PC-3 (cell line): ENCODE measurements around the gene GLYAT. TPM values are rescaled to one million over a fixed set of nuclear protein-coding genes. Genes with fewer than 3 reads are reported as not detected.
A peak's percentile ranks its signal among the peaks of the same experiment; 100 is the strongest.

Source experiments
- ATAC-seq: fragments of 200-7000 bp; cut with Tn5 transposase; 2 replicates; pipeline ENCODE4 v1.9.1; 2020; ENCODE audit warnings: mild to moderate bottlenecking, moderate library complexity
- BruUV-seq: library from RNA; stranded (reverse); fragments of 400-500 nt; replicated peaks from 2 replicates; lab custom pipeline; 2021; lab: Mats Ljungman, UMichigan
- CTCF ChIA-PET: fragments of 300-600 bp; sonication (Branson Sonifier 250); formaldehyde crosslinking; loops from one replicate; lab custom pipeline; 2022; ENCODE audit warnings: antibody characterized with exemption; lab: Charles Lee
- POLR2A ChIA-PET: fragments of 300-600 bp; sonication (Branson Sonifier 250); formaldehyde crosslinking; loops from one replicate; lab custom pipeline; 2022; ENCODE audit warnings: antibody characterized with exemption; ENCODE audit not compliant: unreplicated experiment; lab: Charles Lee
- DNase-seq: peaks from one replicate; pipeline ENCODE4 v3.0.0-alpha.2; 2015
- H2AFZ ChIP-seq: fragments of 300-600 bp; sonication (generic); 2 replicates; pipeline ENCODE4 v1.6.0; 2016; ENCODE audit warnings: antibody characterized with exemption, low read length
- H3F3A ChIP-seq: fragments of 300-600 bp; sonication (generic); one replicate; pipeline ENCODE4 v1.6.0; 2017; ENCODE audit warnings: antibody characterized with exemption, low read length, control low read depth, mild to moderate bottlenecking; ENCODE audit not compliant: unreplicated experiment
- H3K27ac ChIP-seq: fragments of 300-600 bp; sonication (generic); 2 replicates; pipeline ENCODE4 v1.5.1; 2016; ENCODE audit warnings: mild to moderate bottlenecking, low read length
- H3K27me3 ChIP-seq: fragments of 300-600 bp; sonication (generic); 2 replicates; pipeline ENCODE4 v1.6.1; 2016; ENCODE audit warnings: low read length, mixed read lengths
- H3K36me3 ChIP-seq: fragments of 300-600 bp; sonication (generic); 2 replicates; pipeline ENCODE4 v1.6.1; 2016; ENCODE audit warnings: low read depth, mixed run types, low read length, mixed read lengths
- H3K4me1 ChIP-seq: fragments of 300-600 bp; sonication (generic); 2 replicates; pipeline ENCODE4 v1.5.1; 2016; ENCODE audit warnings: low read length; ENCODE audit not compliant: insufficient read depth
- H3K4me2 ChIP-seq: fragments of 300-600 bp; sonication (generic); 2 replicates; pipeline ENCODE4 v1.6.0; 2016; ENCODE audit warnings: low read length
- H3K4me3 ChIP-seq: fragments of 300-600 bp; sonication (generic); 2 replicates; pipeline ENCODE4 v1.5.1; 2016; ENCODE audit warnings: mild to moderate bottlenecking, low read length, mixed read lengths
- H3K79me2 ChIP-seq: fragments of 300-600 bp; sonication (generic); 2 replicates; pipeline ENCODE4 v1.6.1; 2017; ENCODE audit warnings: low read length, mixed read lengths
- H3K9ac ChIP-seq: fragments of 300-600 bp; sonication (generic); 2 replicates; pipeline ENCODE4 v1.6.0; 2016; ENCODE audit warnings: mild to moderate bottlenecking, low read length
- H3K9me2 ChIP-seq: fragments of 300-600 bp; sonication (generic); replicated peaks from 2 replicates; pipeline ENCODE4 v1.6.1; 2016; ENCODE audit warnings: mixed run types, low read length, mixed read lengths
- H3K9me3 ChIP-seq: fragments of 300-600 bp; sonication (generic); 2 replicates; pipeline ENCODE4 v1.6.1; 2016; ENCODE audit warnings: low read length, mixed read lengths
- H4K20me1 ChIP-seq: fragments of 300-600 bp; sonication (generic); 2 replicates; pipeline ENCODE4 v1.6.1; 2016; ENCODE audit warnings: low read length, mixed read lengths
- CTCF ChIP-seq: fragments of 300-600 bp; sonication (generic); conservative IDR thresholded peaks from 2 replicates; pipeline ENCODE4 v1.5.1; 2017; ENCODE audit warnings: antibody characterized with exemption, low read depth, mild to moderate bottlenecking, low read length
- EZH2 ChIP-seq: fragments of 300-600 bp; sonication (generic); IDR thresholded peaks from one replicate; pipeline ENCODE4 v1.6.1; 2017; ENCODE audit warnings: antibody characterized with exemption, mild to moderate bottlenecking, low read length; ENCODE audit not compliant: unreplicated experiment
- EZH2phosphoT487 ChIP-seq: fragments of 300-600 bp; sonication (generic); IDR thresholded peaks from 2 replicates; pipeline ENCODE4 v1.6.1; 2018; ENCODE audit warnings: mild to moderate bottlenecking, antibody characterized with exemption, low read length, borderline replicate concordance
- intact Hi-C: fragments of 100-400 bp; cut with micrococcal nuclease; formaldehyde crosslinking; loops from 2 replicates; pipeline ENCODE4 v1.9.0; 2023
- total RNA-seq: library from RNA; depleted of rRNA; stranded (reverse); fragments of >200 nt; gene quantifications from 2 replicates; pipeline ENCODE4 v1.2.3, GENCODE V29; 2014

Gene GLYAT
- total RNA-seq, 1 experiment from 2014 or later, result not detected

DNA sequence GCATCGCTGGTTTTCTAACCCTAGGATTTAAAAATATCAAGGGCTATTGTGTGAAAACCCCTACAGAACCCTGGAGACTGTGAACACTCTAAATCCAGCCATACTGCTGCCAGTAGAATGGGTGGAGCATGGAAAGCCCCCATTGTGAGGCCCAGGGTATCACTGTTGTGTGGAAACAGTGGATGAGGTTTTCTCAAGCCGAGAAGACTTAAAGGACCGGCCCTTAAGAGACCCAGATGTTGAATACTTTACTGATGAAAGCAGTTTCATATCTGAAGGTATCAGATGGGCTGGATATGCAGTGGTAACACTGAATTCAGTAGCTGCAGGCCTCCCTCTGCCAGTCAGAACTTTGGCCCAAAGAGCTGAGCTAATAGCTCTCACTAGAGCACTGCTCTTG, 41.6 kb upstream of the GLYAT start:
- H3K9ac ChIP-seq, result no peak overlapping the region
- H3K9me3 ChIP-seq, result no peaks in the 10 kb centered on the region
- H4K20me1 ChIP-seq, result no peaks in the 10 kb centered on the region
- H3K9me2 ChIP-seq, result no peaks in the 10 kb centered on the region
- no peak overlapping the region for H3K4me2 ChIP-seq
- H3F3A ChIP-seq, result no peaks in the 10 kb centered on the region
- no peak overlapping the region for H3K4me3 ChIP-seq
- CTCF ChIA-PET, result no interaction called here
- TF ChIP-seq EZH2 (no peak), CTCF (no peak)
- no TSS peak for BruUV-seq
- H3K4me1 ChIP-seq, result peaks cover 25% of the 10 kb centered on the region
- ATAC-seq (no peak), DNase-seq (no peak)
- no peak overlapping the region for H2AFZ ChIP-seq
- no peaks in the 10 kb centered on the region for H3K27me3 ChIP-seq
- H3K79me2 ChIP-seq, result no peaks in the 10 kb centered on the region
- no peaks in the 10 kb centered on the region for H3K36me3 ChIP-seq
- no peak overlapping the region for H3K27ac ChIP-seq
- intact Hi-C loops, result no loop called here
- POLR2A ChIA-PET, result no interaction called here

DNA sequence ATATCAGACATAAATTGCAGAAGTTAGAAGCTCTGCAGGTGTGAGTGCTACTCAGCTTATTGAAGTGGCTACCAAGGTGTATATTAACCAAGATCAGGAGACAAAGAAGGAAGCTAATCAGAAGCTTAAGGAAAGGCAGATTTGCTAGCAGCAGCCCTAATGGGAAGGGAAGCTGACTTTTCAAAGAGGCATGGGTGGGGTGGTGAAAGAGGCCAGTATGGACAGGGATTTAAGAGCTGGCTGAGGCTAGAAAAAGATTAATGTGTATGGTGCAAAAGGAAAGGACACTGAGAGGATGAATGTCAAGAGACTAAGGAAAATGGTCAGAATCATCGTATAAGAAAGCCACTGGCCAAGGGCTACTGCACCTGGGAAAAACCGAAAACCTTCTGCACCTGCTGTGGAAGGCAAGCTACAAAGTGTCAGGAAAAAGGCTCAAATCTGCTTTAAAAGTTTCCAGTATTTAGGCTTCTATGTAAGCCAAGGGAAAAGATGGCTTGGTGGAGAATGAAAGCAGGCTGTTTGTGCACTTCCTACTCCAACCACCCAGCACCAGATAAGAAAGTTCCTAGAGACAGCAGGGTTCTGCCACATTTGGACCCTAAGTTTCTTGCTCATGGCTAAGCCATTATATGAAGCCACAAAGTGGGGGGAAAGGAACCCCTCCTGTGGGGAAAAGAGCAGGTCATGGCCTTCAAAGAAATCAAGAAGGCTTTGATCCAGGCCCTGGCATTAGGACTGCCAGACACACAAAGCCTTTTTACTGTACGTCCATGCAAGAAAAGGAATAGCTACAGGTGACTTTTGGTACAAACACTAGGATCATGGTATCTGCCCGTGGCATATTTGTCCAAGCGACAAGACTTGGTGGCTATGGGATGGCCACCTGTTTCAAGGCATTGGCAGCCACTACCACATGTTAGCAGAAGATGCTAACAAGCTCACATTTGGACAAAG, 40.9 kb upstream of the GLYAT start:
- Histone ChIP-seq H4K20me1 (no peaks in the 10 kb centered on the region), H3K9me2 (no peaks in the 10 kb centered on the region), H2AFZ (no peak overlapping the region), H3F3A (no peaks in the 10 kb centered on the region), H3K4me1 (peaks cover 25% of the 10 kb centered on the region), H3K27me3 (no peaks in the 10 kb centered on the region), H3K9ac (no peak overlapping the region), H3K36me3 (no peaks in the 10 kb centered on the region), H3K4me3 (no peak overlapping the region), H3K27ac (no peak overlapping the region), H3K4me2 (no peak overlapping the region), H3K79me2 (no peaks in the 10 kb centered on the region), H3K9me3 (no peaks in the 10 kb centered on the region)
- no TSS peak for BruUV-seq
- ChIA-PET POLR2A (no interaction called here), CTCF (no interaction called here)
- TF ChIP-seq CTCF, result no peak
- no peak for TF ChIP-seq EZH2phosphoT487
- TF ChIP-seq EZH2, result no peak
- DNase-seq (no peak), ATAC-seq (no peak)
- intact Hi-C loops, result no loop called here

DNA sequence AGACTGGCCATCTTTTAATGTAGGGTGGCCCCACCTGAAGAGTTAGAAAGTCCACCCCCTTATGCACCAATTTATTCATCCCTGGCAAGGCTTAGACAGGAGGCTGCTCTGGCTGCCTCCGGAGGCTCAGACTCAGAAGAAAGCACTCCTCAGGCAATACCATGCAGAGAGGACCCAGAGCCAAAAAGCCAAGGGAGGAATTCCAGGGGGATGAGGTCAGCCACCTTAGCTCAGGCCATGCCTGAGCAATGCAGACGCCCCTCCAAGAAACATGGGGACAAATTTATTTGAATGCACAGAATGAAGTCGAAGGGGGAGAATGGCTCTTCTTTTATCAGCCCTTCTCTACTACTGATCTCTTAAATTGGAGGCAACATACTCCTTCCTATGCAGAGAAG, 39.7 kb upstream of the GLYAT start:
- TF ChIP-seq EZH2phosphoT487, result no peak
- TF ChIP-seq EZH2, result no peak
- no peak for TF ChIP-seq CTCF
- Histone ChIP-seq H3K27ac (peak overlapping the region; percentile 71), H3K9me2 (no peaks in the 10 kb centered on the region), H3F3A (no peaks in the 10 kb centered on the region), H4K20me1 (no peaks in the 10 kb centered on the region), H3K9me3 (no peaks in the 10 kb centered on the region), H3K27me3 (no peaks in the 10 kb centered on the region), H3K4me1 (peaks cover 25% of the 10 kb centered on the region), H3K79me2 (no peaks in the 10 kb centered on the region), H3K36me3 (no peaks in the 10 kb centered on the region), H3K4me3 (peak overlapping the region; percentile 40), H3K4me2 (peak overlapping the region; percentile 74), H2AFZ (peak overlapping the region; percentile 58), H3K9ac (peak overlapping the region; percentile 47; the same call in 1 of the 2 replicates)
- ChIA-PET CTCF (no interaction called here), POLR2A (no interaction called here)
- BruUV-seq, result no TSS peak
- peak; percentile 48 for DNase-seq
- intact Hi-C loops, result no loop called here
- peak; percentile 17; the same call in 1 of the 2 replicates for ATAC-seq
